PFSK-1 (cell line): ENCODE measurements around the gene TRIM10.

Experiments used
- FOXP2 ChIP-seq: optimal IDR thresholded peaks from 2 replicates; pipeline ENCODE3; 2011; ENCODE audit warnings: borderline replicate concordance, control low read depth, inconsistent platforms; ENCODE audit not compliant: insufficient read depth; ENCODE audit errors: extremely low read length, extremely low read depth
- POLR2AphosphoS5 ChIP-seq: IDR thresholded peaks from 2 replicates; pipeline ENCODE4 v1.6.1; 2012; ENCODE audit warnings: low read depth, mild to moderate bottlenecking, control low read depth, low read length, moderate library complexity
- REST ChIP-seq, 2 experiments: IDR thresholded peaks; 2 replicates each; pipeline versions ENCODE4 v1.6.1 to v1.8.0; 2011 to 2012; ENCODE audit warnings: low read depth in 2 of 2, low read length in 2 of 2, control low read depth in 1 of 2, inconsistent platforms in 1 of 2, mild to moderate bottlenecking in 1 of 2, moderate library complexity in 1 of 2; ENCODE audit not compliant: insufficient read depth in 1 of 2
- SIN3A ChIP-seq: IDR thresholded peaks from 2 replicates; pipeline ENCODE4 v1.6.1; 2012; ENCODE audit warnings: mild to moderate bottlenecking, low read length, moderate library complexity, borderline replicate concordance; ENCODE audit not compliant: insufficient read depth
- TAF1 ChIP-seq: IDR thresholded peaks from 2 replicates; pipeline ENCODE4 v1.6.1; 2012; ENCODE audit warnings: low read length, control low read depth, borderline replicate concordance; ENCODE audit not compliant: insufficient read depth

- peak; percentile 49; the same call in 1 of the 2 replicates for TF ChIP-seq SIN3A
- no peak for TF ChIP-seq POLR2AphosphoS5
- TF ChIP-seq TAF1 = no peak; the same call in 1 of the 2 replicates
- no peak for TF ChIP-seq REST (IDR thresholded peaks at IDR 0.05; ENCODE audit: insufficient read depth in 1 of 2, low read depth in 2 of 2, low read length in 2 of 2)
- TF ChIP-seq FOXP2 = no peak
These were observed 46.7 kb upstream of the TRIM10 start for GRCh38 chr6:30207619-30208295.
